Vagina (tissue), 2 donors: ENCODE data around the gene ESAM.

ENCODE experiments used
- POLR2A ChIP-seq, 2 donors: fragments of 450-650 bp; IDR thresholded peaks; one replicate each; pipeline ENCODE4 v1.6.1; 2017; ENCODE audit warnings: antibody characterized with exemption in 2 of 2, mild to moderate bottlenecking in 2 of 2, moderate library complexity in 2 of 2
- TF ChIP-seq, protein P1 (sequence below), 3 experiments: fragments of 450-650 bp in 2 of 3; fragments of 200-600 bp in 1 of 3; sonication (generic) in 1 of 3; IDR thresholded peaks; one replicate each; pipeline ENCODE4 v1.5.1; 2017 to 2019; ENCODE audit warnings: antibody characterized with exemption in 3 of 3, mild to moderate bottlenecking in 2 of 3, moderate library complexity in 2 of 3

DNA sequence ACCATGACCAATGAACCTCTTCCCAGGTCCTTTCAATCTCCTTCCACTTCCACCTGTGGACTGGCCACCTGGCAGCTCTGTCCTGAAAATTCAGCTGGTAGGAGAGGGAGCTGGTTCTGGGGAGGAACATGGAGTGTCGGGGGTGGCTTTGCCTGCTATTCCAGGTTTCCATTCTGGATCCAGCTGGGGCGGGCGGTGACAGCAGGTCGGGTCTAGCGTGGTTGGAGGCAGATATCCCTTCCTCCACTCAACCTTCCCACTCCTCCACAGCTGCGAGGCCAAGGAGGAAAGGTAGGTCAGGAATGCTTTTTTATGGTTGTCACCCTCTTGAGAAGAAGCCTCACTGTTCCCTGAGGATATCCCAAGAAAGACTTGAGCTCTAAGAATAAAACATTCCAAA is 19.0 kb downstream of the ESAM start:
- TF ChIP-seq, protein P1, sequence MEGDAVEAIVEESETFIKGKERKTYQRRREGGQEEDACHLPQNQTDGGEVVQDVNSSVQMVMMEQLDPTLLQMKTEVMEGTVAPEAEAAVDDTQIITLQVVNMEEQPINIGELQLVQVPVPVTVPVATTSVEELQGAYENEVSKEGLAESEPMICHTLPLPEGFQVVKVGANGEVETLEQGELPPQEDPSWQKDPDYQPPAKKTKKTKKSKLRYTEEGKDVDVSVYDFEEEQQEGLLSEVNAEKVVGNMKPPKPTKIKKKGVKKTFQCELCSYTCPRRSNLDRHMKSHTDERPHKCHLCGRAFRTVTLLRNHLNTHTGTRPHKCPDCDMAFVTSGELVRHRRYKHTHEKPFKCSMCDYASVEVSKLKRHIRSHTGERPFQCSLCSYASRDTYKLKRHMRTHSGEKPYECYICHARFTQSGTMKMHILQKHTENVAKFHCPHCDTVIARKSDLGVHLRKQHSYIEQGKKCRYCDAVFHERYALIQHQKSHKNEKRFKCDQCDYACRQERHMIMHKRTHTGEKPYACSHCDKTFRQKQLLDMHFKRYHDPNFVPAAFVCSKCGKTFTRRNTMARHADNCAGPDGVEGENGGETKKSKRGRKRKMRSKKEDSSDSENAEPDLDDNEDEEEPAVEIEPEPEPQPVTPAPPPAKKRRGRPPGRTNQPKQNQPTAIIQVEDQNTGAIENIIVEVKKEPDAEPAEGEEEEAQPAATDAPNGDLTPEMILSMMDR (IDR thresholded peaks at IDR 0.05), result no peak
- no peak for TF ChIP-seq POLR2A (IDR thresholded peaks at IDR 0.05)
